K562 (cell line): Measurements from ENCODE around the gene TMEM245. TPM values are rescaled to one million over a fixed set of nuclear protein-coding genes. Genes with fewer than 3 reads are reported as not detected.

Experiments
- HDAC2 ChIP-seq: fragments of 450-650 bp; IDR thresholded peaks from 2 replicates; pipeline ENCODE4 v1.6.1; 2016; ENCODE audit warnings: mild to moderate bottlenecking
- MAFF ChIP-seq: IDR thresholded peaks from 2 replicates; pipeline ENCODE4 v1.6.1; 2012; ENCODE audit warnings: low read length, improper control_type of control experiment
- NBN ChIP-seq: fragments of 450-650 bp; IDR thresholded peaks from 2 replicates; pipeline ENCODE4 v1.6.1; 2016; ENCODE audit warnings: low read depth, mild to moderate bottlenecking
- polyA plus RNA-seq, 8 experiments: library from polyadenylated mRNA; depleted of rRNA in 4 of 8; stranded (reverse) in 5 of 8; unstranded in 3 of 8; fragments of >200 nt; fragmentation: Nextera tagmentation in 2 of 8; fragmentation: Illumina TruSeq in 1 of 8; extraction: Ambion mirVana in 2 of 8; extraction: Trizol in 1 of 8; gene quantifications; 2 replicates each; pipeline versions ENCODE4 v1.2.1 to v1.2.3, GENCODE V29; 2011 to 2014; ENCODE audit warnings: inconsistent platforms in 1 of 8, missing spikeins in 1 of 8
- total RNA-seq, 7 experiments: library from RNA; depleted of rRNA in 6 of 7; stranded (reverse); fragments of >200 nt in 6 of 7; fragmentation: Illumina TruSeq in 2 of 7; extraction: Trizol in 2 of 7; gene quantifications; 2 replicates each; pipeline versions ENCODE4 v1.2.1 to v1.2.3, GENCODE V29; 2011 to 2021; ENCODE audit warnings: low replicate concordance in 1 of 7
- TF ChIP-seq, protein P1 (sequence below), 3 experiments: fragments of 200-800 bp in 1 of 3; fragments of 250-450 bp in 1 of 3; fragments of 450-650 bp in 1 of 3; sonication (Bioruptor Pico) in 1 of 3; sonication (Bioruptor generic) in 1 of 3; formaldehyde crosslinking in 1 of 3; IDR thresholded peaks; 2 replicates each; pipeline versions ENCODE4 v1.6.1 to v1.8.0; 2016 to 2022; ENCODE audit warnings: mild to moderate bottlenecking in 2 of 3, missing genetic modification characterization in 2 of 3, missing compliant biosample characterization in 1 of 3, moderate library complexity in 1 of 3
- TF ChIP-seq, protein P2 (sequence below): fragments of 450-650 bp; IDR thresholded peaks from 2 replicates; pipeline ENCODE4 v1.6.1; 2016; ENCODE audit warnings: mild to moderate bottlenecking, moderate library complexity
- TF ChIP-seq, protein P3 (sequence below): fragments of 450-650 bp; conservative IDR thresholded peaks from 2 replicates; pipeline ENCODE4 v1.6.1; 2016; ENCODE audit warnings: missing genetic modification characterization, low read depth, mild to moderate bottlenecking, control low read depth, missing compliant biosample characterization
- TF ChIP-seq, protein P4 (sequence below): fragments of 250-450 bp; sonication (Bioruptor Pico); IDR thresholded peaks from 2 replicates; pipeline ENCODE4 v1.4.0; 2020

The TMEM245 gene
- total and polyA plus RNA-seq, 9 of the 15 experiments (the other 6 are each of a cell fraction or from before 2014, with no cell fraction given): 8.5 to 43.2 (median 24.3) TPM

DNA sequence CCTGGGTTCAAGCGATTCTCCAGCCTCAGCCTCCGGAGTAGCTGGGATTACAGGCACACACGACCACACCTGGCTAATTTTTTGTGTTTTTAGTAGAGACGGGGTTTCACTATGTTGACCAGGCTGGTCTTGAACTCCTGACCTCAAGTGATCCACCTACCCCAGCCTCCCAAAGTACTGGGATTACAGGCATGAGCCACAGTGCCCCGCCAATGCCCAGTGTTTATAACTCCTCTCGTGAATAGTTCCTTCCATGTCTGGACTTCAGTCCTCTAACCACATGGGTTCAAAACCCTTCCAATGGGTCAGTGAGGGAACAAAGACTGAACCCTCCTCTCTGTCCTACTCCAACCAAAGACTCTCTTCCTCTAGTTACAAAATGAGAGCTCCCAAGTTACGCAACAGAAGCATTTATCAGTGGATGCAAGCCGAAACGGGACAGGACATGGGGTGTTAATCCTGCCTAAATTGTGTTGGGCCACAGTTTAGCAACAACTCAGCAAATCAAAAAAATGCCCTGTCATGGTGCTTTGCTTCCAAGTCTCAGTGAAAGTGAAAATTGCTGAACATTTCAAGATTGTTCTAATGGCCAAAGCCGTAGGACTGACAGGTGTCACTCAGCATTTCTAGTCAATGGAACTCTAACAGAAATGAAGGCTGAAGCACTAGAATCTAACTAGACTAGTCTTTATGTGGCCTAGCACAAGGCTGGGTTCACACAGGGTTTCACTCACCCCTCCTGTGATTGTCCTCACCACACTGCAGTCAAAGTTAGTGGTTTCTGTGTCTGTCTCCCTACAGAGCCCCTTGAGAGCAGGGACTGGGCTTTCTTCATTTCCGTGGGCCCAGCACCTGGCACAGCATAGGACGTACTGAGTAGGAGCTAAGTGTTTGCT, 3.2 kb upstream of the TMEM245 start (continued):
- TF ChIP-seq NBN (peak; percentile 85), MAFF (peak; percentile 96), HDAC2 (peak; percentile 94)
- TF ChIP-seq, protein P1, sequence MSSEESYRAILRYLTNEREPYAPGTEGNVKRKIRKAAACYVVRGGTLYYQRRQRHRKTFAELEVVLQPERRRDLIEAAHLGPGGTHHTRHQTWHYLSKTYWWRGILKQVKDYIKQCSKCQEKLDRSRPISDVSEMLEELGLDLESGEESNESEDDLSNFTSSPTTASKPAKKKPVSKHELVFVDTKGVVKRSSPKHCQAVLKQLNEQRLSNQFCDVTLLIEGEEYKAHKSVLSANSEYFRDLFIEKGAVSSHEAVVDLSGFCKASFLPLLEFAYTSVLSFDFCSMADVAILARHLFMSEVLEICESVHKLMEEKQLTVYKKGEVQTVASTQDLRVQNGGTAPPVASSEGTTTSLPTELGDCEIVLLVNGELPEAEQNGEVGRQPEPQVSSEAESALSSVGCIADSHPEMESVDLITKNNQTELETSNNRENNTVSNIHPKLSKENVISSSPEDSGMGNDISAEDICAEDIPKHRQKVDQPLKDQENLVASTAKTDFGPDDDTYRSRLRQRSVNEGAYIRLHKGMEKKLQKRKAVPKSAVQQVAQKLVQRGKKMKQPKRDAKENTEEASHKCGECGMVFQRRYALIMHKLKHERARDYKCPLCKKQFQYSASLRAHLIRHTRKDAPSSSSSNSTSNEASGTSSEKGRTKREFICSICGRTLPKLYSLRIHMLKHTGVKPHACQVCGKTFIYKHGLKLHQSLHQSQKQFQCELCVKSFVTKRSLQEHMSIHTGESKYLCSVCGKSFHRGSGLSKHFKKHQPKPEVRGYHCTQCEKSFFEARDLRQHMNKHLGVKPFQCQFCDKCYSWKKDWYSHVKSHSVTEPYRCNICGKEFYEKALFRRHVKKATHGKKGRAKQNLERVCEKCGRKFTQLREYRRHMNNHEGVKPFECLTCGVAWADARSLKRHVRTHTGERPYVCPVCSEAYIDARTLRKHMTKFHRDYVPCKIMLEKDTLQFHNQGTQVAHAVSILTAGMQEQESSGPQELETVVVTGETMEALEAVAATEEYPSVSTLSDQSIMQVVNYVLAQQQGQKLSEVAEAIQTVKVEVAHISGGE (CRISPR knock-in tag; IDR thresholded peaks at IDR 0.05): 0 out of 6 replicates have a peak, but pooled peaks of 1 of the 3 experiments have one; percentile 25
- TF ChIP-seq, protein P2, sequence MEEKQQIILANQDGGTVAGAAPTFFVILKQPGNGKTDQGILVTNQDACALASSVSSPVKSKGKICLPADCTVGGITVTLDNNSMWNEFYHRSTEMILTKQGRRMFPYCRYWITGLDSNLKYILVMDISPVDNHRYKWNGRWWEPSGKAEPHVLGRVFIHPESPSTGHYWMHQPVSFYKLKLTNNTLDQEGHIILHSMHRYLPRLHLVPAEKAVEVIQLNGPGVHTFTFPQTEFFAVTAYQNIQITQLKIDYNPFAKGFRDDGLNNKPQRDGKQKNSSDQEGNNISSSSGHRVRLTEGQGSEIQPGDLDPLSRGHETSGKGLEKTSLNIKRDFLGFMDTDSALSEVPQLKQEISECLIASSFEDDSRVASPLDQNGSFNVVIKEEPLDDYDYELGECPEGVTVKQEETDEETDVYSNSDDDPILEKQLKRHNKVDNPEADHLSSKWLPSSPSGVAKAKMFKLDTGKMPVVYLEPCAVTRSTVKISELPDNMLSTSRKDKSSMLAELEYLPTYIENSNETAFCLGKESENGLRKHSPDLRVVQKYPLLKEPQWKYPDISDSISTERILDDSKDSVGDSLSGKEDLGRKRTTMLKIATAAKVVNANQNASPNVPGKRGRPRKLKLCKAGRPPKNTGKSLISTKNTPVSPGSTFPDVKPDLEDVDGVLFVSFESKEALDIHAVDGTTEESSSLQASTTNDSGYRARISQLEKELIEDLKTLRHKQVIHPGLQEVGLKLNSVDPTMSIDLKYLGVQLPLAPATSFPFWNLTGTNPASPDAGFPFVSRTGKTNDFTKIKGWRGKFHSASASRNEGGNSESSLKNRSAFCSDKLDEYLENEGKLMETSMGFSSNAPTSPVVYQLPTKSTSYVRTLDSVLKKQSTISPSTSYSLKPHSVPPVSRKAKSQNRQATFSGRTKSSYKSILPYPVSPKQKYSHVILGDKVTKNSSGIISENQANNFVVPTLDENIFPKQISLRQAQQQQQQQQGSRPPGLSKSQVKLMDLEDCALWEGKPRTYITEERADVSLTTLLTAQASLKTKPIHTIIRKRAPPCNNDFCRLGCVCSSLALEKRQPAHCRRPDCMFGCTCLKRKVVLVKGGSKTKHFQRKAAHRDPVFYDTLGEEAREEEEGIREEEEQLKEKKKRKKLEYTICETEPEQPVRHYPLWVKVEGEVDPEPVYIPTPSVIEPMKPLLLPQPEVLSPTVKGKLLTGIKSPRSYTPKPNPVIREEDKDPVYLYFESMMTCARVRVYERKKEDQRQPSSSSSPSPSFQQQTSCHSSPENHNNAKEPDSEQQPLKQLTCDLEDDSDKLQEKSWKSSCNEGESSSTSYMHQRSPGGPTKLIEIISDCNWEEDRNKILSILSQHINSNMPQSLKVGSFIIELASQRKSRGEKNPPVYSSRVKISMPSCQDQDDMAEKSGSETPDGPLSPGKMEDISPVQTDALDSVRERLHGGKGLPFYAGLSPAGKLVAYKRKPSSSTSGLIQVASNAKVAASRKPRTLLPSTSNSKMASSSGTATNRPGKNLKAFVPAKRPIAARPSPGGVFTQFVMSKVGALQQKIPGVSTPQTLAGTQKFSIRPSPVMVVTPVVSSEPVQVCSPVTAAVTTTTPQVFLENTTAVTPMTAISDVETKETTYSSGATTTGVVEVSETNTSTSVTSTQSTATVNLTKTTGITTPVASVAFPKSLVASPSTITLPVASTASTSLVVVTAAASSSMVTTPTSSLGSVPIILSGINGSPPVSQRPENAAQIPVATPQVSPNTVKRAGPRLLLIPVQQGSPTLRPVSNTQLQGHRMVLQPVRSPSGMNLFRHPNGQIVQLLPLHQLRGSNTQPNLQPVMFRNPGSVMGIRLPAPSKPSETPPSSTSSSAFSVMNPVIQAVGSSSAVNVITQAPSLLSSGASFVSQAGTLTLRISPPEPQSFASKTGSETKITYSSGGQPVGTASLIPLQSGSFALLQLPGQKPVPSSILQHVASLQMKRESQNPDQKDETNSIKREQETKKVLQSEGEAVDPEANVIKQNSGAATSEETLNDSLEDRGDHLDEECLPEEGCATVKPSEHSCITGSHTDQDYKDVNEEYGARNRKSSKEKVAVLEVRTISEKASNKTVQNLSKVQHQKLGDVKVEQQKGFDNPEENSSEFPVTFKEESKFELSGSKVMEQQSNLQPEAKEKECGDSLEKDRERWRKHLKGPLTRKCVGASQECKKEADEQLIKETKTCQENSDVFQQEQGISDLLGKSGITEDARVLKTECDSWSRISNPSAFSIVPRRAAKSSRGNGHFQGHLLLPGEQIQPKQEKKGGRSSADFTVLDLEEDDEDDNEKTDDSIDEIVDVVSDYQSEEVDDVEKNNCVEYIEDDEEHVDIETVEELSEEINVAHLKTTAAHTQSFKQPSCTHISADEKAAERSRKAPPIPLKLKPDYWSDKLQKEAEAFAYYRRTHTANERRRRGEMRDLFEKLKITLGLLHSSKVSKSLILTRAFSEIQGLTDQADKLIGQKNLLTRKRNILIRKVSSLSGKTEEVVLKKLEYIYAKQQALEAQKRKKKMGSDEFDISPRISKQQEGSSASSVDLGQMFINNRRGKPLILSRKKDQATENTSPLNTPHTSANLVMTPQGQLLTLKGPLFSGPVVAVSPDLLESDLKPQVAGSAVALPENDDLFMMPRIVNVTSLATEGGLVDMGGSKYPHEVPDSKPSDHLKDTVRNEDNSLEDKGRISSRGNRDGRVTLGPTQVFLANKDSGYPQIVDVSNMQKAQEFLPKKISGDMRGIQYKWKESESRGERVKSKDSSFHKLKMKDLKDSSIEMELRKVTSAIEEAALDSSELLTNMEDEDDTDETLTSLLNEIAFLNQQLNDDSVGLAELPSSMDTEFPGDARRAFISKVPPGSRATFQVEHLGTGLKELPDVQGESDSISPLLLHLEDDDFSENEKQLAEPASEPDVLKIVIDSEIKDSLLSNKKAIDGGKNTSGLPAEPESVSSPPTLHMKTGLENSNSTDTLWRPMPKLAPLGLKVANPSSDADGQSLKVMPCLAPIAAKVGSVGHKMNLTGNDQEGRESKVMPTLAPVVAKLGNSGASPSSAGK: peak; percentile 14; the same call in 1 of the 2 replicates
- TF ChIP-seq, protein P3, sequence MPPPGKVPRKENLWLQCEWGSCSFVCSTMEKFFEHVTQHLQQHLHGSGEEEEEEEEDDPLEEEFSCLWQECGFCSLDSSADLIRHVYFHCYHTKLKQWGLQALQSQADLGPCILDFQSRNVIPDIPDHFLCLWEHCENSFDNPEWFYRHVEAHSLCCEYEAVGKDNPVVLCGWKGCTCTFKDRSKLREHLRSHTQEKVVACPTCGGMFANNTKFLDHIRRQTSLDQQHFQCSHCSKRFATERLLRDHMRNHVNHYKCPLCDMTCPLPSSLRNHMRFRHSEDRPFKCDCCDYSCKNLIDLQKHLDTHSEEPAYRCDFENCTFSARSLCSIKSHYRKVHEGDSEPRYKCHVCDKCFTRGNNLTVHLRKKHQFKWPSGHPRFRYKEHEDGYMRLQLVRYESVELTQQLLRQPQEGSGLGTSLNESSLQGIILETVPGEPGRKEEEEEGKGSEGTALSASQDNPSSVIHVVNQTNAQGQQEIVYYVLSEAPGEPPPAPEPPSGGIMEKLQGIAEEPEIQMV (tag): no peak
- TF ChIP-seq, protein P4, sequence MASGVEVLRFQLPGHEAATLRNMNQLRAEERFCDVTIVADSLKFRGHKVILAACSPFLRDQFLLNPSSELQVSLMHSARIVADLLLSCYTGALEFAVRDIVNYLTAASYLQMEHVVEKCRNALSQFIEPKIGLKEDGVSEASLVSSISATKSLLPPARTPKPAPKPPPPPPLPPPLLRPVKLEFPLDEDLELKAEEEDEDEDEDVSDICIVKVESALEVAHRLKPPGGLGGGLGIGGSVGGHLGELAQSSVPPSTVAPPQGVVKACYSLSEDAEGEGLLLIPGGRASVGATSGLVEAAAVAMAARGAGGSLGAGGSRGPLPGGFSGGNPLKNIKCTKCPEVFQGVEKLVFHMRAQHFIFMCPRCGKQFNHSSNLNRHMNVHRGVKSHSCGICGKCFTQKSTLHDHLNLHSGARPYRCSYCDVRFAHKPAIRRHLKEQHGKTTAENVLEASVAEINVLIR: no peak
